Measurements from ENCODE around the gene FAM107B.

DNA sequence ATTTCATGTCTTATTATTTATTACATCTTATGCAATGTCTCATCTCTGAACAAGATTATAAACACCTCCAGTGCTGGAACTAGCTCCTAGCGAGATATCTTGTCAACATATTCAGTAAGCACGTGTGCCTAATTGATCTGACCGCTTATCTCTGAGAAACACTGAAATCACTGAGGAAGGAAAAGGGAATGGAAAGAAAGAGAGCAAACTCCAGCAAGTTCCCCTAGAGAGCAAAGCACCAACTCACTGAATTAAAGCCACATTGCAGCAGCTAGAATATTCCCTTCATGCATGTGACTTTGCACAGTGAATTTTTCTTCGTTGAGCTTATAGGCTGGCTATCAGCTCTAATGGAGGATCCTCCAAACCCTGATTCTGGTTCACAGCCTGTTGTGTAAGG lies 266.9 kb downstream of the FAM107B start:
- TF ChIP-seq POLR2AphosphoS5 (IDR thresholded peaks at IDR 0.05), result no peak
- TF ChIP-seq, protein P1, sequence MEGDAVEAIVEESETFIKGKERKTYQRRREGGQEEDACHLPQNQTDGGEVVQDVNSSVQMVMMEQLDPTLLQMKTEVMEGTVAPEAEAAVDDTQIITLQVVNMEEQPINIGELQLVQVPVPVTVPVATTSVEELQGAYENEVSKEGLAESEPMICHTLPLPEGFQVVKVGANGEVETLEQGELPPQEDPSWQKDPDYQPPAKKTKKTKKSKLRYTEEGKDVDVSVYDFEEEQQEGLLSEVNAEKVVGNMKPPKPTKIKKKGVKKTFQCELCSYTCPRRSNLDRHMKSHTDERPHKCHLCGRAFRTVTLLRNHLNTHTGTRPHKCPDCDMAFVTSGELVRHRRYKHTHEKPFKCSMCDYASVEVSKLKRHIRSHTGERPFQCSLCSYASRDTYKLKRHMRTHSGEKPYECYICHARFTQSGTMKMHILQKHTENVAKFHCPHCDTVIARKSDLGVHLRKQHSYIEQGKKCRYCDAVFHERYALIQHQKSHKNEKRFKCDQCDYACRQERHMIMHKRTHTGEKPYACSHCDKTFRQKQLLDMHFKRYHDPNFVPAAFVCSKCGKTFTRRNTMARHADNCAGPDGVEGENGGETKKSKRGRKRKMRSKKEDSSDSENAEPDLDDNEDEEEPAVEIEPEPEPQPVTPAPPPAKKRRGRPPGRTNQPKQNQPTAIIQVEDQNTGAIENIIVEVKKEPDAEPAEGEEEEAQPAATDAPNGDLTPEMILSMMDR (IDR thresholded peaks at IDR 0.05), result no peak
